RWPE1 (cell line): ENCODE measurements around the gene JTB.

Source experiments
- CTCF ChIA-PET: fragments of 350-600 bp; sonication (Branson Sonifier 250); formaldehyde crosslinking; extraction: SDS; loops from one replicate; lab custom pipeline; 2021; lab: Yijun Ruan, JAX
- POLR2A ChIA-PET: fragments of 400-600 bp; formaldehyde crosslinking; extraction: SDS; loops from one replicate; lab custom pipeline; 2020; ENCODE audit warnings: antibody characterized with exemption; ENCODE audit not compliant: low non-redundant PET; lab: Yijun Ruan, JAX
- DNase-seq: peaks from one replicate; pipeline ENCODE4 v3.0.0; 2012; ENCODE audit warnings: low spot score
- H3K27ac ChIP-seq: fragments of 450-650 bp; 2 replicates; pipeline ENCODE4 v1.5.1; 2017
- CTCF ChIP-seq: fragments of 450-650 bp; conservative IDR thresholded peaks from 2 replicates; pipeline ENCODE4 v1.5.1; 2017; ENCODE audit warnings: low read depth, mild to moderate bottlenecking

The JTB gene

GRCh38 chr1:153957744-153958110 is 19.7 kb downstream of the JTB start:
- no peak for DNase-seq
- ChIA-PET CTCF (interaction anchor here (0.7 to 1.9 kb wide), 2 partner anchors 11 to 34 kb away, joined by 4 to 7 read pairs; partner anchors contain the start of gene DENND4B), POLR2A (no interaction called here)
- TF ChIP-seq CTCF, result no peak
- peak overlapping the region; percentile 90 for H3K27ac ChIP-seq

- H3K27ac ChIP-seq, result peak overlapping the region; percentile 90
- ChIA-PET POLR2A (no interaction called here), CTCF (interaction anchor here (0.7 to 1.9 kb wide), 2 partner anchors 10 to 33 kb away, joined by 4 to 7 read pairs; partner anchors contain the start of gene DENND4B)
- no peak for DNase-seq
- TF ChIP-seq CTCF, result no peak
Measured at GRCh38 chr1:153956997-153957715, 20.3 kb downstream of the JTB start.

GRCh38 chr1:153954826-153955225 is 22.6 kb downstream of the JTB start:
- no peak overlapping the region for H3K27ac ChIP-seq
- DNase-seq, result no peak
- POLR2A ChIA-PET, result no interaction called here
- no peak for TF ChIP-seq CTCF
- CTCF ChIA-PET, result no interaction called here

- POLR2A ChIA-PET, result no interaction called here
- TF ChIP-seq CTCF, result no peak
Measured at GRCh38 chr1:153953859-153954365, 23.6 kb downstream of the JTB start.

GRCh38 chr1:153951801-153952200 is 25.7 kb downstream of the JTB start:
- POLR2A ChIA-PET, result no interaction called here
- CTCF ChIA-PET, result interaction anchor here (1.1 kb wide), 1 partner anchor 35 kb away, joined by 3 read pairs; no protein-coding TSS in a partner anchor
- no peak for TF ChIP-seq CTCF
- peak overlapping the region; percentile 13; the same call in 1 of the 2 replicates for H3K27ac ChIP-seq
- DNase-seq, result peak; percentile 47

More at GRCh38 chr1:153953859-153954365, 23.6 kb downstream of the JTB start:
- CTCF ChIA-PET, result no interaction called here
- no peak for DNase-seq
- H3K27ac ChIP-seq, result no peak overlapping the region

GRCh38 chr1:153951183-153951582 is 26.3 kb downstream of the JTB start:
- no peak for DNase-seq
- ChIA-PET CTCF (no interaction called here), POLR2A (no interaction called here)
- TF ChIP-seq CTCF, result no peak
- H3K27ac ChIP-seq, result no peak overlapping the region
